IPS-NIHi11 (cell line): ENCODE results near the gene DRAP1.

Experiments used
- DNase-seq: peaks from one replicate; pipeline ENCODE4 v3.0.0; 2012; ENCODE audit warnings: mixed read lengths, low spot score

DRAP1 gene

DNA sequence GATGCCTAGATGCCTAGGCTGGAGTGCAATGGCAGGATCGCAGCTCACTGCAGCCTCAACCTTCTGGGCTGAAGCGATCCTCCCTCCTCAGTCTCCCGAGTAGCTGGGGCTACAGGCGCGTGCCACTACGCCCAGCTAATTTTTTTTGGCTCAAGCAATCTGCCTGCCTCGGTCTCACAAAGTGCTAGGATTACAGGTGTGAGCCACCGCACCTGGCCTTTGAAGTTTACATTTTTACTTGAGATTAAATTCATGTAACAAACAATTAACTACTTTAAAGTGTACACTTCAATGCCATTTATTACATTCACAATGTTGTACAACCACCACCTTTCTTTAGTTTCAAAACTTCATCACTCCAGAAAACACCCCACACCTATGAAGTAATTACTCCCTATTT lies 15.5 kb upstream of the DRAP1 start:
- DNase-seq = no peak

DNA sequence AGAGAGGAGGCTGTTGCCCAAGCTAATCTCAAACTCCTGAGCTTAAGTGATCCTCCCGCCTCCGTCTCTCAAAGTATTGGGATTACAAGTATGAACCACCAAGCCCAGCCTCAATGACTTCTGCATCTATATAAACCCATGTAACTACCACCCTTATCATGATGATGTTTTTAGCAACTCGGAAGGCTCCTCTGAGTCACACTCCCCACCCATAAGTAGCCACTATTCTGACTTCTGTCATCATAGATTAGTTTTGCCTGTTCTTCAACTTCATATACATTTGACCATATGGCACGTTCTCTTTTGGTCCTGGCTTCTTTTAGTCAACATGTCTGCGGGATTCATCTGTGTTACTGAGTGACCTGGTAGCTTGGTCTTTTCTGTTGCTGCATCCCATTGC lies 12.6 kb upstream of the DRAP1 start:
- DNase-seq = no peak

DNA sequence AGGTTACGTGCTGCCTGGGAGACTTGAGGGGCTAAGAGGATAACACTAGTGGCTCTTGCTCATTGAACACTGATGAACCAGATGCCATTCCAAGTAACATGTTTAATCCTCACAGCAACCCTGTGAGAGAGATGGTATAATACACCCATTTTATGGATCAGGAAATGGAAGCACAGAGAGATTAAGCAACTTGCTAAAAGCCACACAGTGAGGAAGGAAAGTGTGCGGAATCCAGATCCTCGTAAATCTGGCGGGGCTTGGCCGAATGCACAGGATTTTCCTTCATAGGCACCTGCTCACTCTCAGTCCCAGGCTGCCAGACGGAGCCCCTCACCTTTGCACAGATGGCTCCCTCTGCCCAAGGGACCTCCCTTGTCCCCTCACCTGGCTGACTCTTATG lies 11.3 kb upstream of the DRAP1 start:
- no peak for DNase-seq

DNA sequence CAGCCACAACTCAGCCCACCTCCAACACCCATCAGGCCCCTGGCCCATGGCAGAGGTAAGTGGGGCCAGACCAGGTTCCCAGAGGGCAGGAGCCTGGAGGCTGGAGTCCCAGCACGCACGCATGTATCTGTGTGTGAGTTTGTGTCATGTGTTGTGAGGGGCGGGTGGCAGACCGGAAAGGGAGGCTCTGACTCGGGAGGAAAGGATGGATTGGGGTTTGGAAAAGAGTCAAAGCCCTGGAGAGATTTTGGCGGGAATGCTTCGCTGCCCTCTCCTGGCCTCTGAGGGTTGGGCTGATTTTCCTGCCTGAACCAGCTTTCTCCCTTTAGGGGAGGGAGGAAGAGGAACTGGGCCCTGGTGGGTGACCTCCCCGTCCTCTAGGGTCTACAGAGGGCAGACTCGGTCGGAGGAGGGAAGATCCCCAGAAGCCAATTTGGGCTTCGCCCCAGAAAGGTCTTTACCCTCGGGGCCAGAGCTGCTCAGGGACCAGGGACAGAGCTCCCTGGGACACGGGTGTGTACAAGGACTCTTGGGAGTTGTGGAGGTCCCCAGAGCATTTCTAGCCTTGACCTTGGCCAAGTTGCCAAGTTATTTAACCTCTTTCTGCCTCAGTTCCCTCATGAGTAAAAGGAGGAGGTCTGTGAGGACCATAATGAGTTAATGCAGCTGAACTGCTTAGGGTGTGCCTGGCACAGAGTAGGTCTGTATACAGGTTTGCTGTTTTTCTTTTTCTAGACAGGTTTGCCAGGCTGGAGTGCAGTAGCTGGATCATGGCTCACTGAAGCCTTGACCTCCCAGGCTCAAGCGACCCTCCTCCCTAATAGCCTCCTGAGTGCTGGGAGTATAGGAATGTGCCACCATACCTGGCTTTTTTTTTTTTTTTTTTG lies 7.3 kb upstream of the DRAP1 start:
- DNase-seq = peak; percentile 72

DNA sequence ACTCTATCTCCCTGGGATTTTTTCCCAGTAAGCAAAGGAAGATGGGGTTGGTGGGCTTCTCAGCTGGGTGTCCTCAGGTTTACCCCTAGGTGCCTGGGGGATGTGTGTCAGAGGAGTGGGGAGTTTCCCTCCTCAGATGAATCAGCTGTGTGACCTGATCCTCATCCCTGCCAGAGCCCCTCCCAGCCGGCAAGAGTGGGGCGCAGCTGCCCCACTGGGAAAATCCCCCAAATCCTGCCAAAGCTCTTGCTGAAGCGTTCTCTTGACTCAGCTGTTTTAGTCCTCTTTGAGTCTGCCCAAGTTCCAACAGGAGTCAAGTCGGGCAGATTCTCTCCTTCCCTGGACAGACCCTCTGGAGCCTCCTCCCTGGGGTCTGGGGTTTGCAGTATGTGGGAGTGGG lies 6.4 kb upstream of the DRAP1 start:
- no peak for DNase-seq

DNA sequence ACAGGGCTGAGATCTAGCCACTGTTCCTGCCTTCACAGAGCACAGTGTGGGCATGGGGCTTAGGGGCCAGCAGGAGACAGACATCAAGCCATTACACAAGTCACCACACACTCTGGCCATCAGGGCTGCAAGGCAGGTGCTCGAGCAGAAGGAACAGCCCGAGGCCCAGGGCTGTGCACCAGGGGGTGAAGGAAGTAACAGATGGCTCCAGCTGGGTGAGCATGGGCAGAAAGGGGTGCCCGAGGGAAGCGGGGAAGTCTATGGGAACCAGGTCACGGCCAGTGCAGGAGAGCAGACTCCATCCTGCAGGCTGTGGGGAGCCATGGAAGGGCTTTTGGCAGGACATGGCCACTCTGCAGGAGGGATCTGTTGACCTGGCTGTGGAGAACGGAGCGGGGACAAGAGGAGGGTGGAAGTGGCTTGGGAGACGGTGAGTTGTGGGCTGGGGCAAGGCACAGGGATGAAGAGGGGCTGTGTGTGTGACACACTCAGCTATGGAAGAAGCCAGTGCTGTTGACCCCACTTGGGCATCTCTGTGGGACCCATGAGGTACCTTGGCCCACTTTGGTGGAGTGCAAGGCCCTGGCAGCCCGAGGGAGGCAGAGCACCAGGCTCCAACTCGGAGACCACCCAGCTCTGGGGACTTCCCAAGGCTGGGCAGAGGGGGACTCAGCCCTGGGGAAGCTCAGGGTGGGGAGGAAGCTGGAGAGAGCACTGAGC lies 4.0 kb upstream of the DRAP1 start:
- no peak for DNase-seq

DNA sequence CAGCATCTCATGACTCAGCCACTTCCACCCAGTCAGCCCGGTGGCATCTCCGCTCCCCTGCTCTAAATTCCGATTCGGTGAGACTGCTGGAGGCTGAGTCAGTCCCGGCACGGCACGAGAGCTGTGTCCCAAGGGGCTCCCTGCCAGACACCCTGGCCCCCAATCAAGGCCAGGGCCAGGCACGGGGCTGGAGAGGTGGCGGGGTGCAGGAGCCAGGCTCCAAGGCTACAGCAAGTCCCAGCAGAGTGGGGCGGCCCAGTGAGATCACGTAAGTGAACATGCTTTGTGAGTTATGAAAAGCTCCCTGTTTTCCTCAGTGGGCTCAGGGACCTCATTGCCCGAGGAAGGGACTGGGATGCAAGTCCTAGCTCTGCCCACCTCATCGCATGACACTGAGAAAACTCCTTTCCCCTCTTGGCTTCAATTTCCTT lies 3.4 kb upstream of the DRAP1 start:
- peak; percentile 58 for DNase-seq

DNA sequence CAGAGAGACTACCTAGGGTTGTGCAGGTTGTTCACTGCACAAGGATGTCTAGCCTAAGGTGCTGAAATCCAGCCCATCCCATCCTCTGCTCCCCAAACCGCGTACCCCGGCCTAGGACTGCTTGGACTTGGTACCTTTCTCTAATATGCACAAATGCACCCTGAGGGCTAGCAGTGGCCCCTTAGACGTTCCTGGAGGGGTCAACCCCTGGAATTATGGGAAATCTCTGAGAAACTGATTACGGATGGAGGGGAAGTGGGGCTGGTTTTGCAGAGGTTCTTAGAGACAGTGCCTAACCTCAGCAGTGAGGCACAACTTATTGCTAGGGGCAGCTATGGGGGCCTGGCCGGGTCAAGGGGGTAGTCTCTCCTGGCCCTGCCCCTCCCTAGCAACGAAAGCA lies 2.8 kb upstream of the DRAP1 start:
- DNase-seq = no peak

DNA sequence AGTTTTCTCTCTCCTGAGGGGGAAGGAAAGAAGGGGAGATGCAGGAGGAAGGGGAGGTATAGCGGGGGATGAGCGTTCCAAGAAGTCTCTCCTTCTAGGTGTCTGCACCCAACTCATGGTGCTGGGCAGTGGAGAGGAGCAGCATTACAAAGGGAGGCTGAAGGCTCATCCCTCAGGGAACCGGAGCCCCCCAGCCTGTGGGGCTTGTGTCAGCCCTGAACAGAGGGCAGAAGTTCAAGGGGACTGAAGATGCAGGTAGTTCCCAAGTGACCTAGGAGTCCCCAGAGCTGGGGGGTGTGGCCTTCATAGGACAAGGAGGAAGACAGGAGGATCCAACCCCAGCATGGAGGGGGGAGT lies 2.2 kb upstream of the DRAP1 start:
- DNase-seq = no peak

DNA sequence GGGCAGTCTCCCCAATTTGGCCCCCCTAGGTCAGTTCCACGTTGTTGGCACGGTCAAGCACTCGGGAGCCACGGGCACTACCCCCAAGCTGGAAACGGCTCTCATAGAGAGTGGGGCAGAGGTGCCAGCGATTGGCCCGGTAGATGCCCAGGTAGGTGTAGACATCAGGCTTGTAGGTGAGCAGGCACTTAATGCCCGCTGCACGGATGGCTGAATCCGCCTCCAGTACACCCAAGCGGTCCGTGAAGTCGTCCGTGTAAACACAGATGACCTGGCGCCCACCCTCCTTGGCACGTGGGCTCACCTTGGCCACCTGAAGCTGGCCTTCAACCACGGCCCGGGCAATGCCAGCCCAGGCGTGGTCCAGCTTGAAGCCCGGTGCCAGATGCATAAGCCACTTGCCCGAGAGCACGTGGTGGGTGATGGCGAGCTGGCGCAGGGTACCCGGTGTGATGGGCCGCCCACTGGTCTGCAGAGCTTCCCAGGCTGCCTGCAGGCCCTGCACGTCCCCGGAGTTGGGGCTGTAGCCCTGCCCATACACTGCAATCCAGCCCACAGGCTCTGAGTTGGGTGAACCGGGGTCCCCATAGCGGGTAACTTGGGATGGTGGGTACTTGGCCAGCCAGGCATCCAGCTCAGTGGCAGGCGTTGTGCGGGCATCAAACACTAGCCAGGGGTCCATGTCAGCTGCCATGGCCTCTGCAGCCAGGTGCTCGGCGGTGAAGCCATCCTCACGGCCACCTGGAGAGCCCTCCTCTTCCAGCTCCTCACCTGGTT lies 1.6 kb upstream of the DRAP1 start:
- no peak for DNase-seq

DNA sequence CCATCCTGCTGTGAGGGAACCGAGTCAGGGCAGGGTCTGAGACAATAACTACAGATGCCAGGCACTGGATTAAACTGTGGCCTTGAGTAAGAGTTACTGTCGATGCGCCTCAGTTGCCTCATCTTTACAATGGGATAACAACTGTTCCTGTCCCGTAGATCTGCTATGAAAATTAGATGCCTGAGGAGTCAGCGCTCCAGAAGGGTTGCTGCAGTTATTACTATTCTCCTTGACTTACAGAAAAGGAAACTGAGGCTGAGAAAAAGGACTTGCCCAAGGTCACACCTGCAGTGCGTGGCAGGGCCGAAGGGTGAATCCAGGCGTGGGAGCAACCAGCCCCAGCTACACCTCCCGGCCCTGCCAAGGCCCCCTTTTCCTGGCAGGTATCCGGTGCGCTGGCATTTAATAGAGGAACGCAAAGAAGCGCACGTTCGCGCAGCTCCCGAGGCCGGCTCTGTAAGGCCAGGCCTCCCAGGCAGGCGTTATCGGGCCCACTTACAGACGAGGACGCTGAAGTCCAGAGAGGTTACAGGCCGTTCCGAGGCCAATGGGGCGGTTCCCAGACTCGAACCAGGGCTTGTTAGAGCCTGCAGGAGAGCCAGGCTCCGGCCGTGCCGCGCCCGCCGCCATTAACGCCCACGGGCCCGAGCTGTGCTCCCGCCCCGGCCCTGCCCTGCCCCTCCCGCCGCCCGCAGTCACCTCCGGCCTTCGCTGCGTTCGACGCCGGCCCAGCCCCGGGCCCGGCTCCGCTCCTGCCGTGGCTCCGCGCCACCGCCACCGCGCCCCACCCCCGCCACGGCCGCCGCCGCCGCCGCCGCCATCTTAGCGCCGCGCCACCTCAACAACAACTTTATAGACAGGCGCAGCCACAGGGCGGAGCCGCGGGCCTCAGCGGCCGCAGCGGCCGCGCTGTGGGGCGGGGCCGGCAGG lies 750 bp upstream of the DRAP1 start, which contains the start of gene C11orf68:
Gene C11orf68, minus strand, starts transcription at position 852 of the 930 bp plus-strand sequence. Its CDS starts 31 bp downstream, at position 821.
- DNase-seq = no peak

DNA sequence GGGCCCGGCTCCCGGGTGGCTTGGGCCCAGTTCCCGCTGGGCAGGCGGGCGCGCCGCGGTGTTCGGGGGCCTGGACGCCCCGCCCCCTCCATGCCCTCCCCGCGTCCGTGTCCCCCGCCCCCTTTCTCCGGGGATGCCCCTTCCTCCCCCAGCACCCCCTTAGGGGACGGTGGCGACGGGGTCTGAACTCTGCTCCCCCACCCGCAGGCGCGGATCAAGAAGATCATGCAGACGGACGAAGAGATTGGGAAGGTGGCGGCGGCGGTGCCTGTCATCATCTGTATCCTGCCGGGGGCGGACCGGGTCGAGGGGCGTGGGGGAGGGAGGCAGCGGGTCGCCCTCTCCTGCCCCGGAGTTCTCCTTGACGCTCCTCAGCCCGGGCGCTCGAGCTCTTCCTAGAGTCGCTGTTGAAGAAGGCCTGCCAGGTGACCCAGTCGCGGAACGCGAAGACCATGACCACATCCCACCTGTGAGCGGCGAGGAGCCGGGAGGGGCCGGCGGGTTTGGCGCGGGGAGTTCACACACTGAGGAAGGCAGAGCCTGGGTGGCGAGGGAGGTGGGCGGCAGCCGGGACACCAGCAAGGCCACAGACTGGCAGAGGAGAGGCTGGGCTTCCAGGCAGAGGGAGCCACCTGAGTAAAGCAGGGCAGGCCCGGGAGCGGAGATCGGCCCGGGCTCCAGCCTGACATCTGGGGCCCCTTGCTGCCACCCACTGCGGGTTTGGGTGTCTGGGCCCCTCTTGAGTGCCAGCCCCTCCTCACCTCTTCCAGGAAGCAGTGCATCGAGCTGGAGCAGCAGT lies 546 bp downstream of the DRAP1 start:
- DNase-seq = peak; percentile 76

DNA sequence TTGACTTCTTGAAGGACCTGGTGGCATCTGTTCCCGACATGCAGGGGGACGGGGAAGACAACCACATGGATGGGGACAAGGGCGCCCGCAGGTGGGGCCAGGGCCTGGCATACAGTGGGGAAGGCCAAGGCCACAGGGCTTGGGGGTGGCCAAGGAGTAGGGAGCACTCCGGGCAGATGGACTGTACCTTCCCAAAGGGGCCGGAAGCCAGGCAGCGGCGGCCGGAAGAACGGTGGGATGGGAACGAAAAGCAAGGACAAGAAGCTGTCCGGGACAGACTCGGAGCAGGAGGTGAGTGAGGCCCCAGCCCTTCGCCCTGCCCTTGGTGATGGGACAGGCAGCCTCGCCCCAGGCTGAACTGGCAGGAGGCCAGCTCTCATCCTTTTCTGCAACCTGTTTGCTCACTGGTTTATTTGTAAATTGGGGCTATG lies 1.2 kb downstream of the DRAP1 start:
- DNase-seq = no peak

DNA sequence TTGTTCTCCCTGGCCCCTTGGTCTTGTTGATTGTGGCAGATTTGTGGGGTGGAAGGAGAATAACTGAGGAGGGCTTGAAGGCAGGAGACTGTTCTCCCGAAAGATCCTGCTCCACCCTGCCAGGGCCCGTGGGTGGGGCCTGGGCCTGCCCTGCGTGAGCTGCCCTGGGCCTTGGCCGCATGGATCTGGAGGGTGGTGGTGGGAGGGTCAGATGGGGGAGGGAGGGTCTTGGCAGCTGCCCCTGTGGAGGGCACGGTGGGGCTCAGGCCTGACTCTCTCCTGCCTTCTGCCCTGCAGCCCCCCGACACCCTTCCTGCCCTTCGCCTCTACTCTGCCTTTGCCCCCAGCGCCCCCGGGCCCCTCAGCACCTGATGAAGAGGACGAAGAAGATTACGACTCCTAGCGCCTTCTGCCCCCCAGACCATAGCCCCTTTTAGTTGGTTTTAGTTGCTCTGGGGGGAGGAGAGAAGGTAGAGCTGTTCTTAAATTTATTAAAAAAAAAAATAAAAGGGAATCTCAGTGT lies 1.9 kb downstream of the DRAP1 start:
- no peak for DNase-seq

DNA sequence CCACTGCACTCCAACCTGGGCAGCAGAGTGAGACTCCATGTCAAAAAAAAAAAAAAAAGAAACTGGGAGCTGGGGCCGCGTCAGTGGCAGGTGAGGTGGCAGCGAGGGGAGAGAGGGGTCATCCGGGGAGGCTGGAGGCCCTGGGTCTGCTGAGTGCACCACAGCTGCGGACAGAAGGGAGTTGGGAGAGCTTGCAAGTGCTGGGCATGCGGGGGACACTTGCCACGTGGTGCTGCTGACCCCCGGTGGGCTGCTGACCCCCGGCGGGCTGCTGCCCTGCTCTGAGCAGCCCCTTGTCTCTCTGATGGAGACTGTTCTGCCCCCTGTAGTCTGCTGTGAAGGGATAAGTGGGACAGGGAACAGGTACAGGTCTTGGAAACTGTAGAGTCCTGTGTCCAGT lies 2.6 kb downstream of the DRAP1 start:
- no peak for DNase-seq

DNA sequence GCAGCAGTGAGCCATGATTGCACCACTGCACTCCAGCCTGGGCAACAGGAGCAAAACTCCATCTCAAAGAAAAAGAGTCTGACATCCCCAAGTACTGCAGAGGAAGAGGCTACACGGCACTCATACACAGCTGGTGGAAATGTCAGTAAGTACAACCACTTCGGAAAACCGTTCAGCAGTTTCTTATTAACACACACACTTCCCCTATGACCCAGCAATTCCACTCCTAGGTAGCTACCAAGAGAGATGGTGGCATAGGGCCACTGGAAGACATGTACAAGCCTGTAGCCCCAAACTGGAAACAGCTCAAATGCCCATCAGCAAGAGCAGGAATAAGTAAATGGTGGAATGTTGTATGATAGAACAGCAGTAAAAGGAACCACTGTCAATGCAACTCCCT lies 3.3 kb downstream of the DRAP1 start:
- DNase-seq = no peak

DNA sequence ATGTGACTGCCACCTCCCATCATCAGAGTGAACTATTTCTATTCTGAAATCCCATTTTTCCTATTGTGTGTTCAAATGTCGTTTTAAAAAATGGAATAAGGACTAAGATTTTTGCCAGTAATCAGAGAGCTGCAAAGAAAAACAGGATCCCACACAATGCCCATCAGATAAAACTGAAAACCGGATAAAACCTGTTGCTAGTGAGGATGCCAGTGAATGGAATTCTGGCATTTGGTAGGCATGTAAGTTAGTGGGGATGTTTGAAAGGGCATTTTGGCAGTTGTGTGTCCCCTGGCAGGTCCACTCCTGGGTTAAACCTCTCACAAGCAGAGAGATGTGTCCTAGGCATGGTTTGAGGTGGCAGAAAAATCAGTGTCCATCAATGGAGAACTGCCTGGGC lies 6.2 kb downstream of the DRAP1 start:
- DNase-seq = no peak

DNA sequence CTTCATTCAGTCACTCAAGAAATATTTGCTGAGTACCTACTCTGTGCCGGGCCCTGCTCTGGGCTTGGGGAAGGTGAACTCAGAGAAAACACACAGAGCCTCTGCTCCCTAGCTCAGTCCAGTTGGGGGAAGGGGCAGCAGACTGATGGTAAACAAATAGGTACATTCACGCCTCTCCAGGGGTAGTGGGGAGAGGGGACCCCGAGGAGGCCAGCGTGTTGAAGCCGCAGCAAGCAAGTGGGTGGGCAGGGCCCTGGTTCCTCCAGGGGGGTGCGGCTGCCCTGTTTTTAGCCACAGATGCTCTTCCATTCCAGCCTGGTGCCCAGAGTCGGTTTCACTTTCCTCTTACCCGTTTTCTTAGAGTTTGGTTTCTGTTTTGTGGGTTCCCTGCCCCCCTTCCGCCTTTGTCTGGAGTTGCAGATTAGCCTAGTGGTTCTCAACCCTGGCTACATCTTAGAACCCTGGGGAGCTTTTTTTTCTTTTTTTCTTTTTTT lies 8.7 kb downstream of the DRAP1 start:
- DNase-seq = no peak

DNA sequence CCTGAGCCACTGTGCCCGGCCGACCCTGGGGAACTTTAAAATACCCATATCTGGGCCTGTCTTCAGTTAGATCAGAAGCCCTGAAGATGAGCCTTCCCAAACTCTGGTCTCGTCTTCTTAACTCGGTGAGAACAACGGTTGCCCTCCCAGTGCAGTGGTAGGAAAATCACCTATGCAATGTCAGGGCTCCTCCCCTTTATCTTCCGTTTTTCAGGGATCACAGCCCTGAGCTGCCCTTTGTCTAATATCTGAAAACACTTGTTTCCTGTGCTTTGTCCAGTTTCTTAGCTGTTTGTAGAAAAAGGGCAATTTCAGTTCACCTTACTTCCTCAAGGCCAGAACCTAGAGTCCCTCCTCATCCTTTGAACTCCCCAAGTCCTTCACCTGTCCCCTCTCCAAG lies 9.4 kb downstream of the DRAP1 start:
- no peak for DNase-seq
